GM18502 (cell line): Measurements from ENCODE around the gene SLC2A5.
"Not testable (repeated sequence)": the region's sequence is repeated elsewhere in the genome, so short reads cannot be mapped to it uniquely, and the experiment has no call there.

Experiments
- ATAC-seq: cut with Tn5 transposase; IDR thresholded peaks from one replicate; pipeline ENCODE4 v1.9.1; 2021; ENCODE audit warnings: mild to moderate bottlenecking; ENCODE audit not compliant: unreplicated experiment, poor library complexity

SLC2A5 gene, protein sequence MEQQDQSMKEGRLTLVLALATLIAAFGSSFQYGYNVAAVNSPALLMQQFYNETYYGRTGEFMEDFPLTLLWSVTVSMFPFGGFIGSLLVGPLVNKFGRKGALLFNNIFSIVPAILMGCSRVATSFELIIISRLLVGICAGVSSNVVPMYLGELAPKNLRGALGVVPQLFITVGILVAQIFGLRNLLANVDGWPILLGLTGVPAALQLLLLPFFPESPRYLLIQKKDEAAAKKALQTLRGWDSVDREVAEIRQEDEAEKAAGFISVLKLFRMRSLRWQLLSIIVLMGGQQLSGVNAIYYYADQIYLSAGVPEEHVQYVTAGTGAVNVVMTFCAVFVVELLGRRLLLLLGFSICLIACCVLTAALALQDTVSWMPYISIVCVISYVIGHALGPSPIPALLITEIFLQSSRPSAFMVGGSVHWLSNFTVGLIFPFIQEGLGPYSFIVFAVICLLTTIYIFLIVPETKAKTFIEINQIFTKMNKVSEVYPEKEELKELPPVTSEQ

DNA sequence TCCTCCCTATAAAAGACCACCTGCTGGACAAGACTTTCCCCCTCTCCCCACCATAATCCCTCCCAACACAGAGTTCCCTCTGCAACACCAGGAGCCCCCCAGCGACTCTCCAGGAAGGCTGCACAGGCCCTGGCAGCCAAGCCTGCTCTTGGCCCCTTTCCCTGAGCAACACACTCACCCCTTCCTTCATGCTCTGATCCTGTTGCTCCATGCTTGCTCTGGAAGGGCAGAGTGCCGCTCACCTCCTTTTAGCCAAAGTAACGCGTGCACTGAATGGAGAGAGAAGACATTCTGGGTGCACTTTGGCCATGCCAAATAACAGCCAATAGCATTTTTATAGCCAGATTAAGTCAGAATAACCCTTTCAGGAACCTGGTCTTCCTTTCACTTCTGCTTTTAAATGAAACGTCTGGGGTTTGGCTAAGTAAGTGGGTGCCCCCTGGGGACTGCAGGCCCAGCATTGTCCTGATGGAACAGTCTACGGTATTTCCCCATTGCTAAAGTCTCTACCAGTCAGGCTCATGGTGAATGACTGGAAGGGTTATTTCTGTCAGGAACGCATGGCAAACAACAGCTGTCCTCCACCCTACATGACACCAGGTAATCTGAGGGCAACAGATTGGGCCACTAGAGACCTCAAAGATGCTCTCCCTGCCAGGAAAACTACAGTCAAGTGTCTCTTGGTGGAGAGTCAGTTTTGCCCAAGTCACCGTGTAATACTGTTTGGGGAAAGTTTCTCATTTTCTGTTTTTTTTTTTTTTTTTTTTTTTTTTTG lies at the start of gene SLC2A5:
Gene SLC2A5, minus strand, starts transcription at position 310 of the 775 bp plus-strand sequence. Its CDS starts 99 bp downstream, at position 211.
- peak; percentile 89 for ATAC-seq

DNA sequence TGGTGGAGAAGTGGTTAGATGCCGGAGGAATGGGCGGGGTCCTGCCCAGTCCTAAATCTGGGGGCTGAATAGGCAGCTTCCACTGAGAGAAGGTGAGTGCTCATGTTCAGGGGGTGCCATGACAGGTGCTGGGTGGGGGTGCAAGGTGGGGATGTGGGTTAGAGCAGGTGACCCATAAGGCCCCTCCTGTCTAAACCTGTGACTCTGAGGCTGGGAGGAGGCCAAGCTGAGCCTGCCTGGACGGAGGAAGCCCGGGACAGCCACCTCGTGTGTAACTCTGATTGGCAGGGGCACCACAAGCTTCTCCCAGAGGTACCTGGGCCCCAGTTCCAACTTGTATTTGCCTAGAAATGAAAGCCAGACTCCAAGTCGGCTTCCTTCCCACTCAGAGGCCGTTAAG lies 48.8 kb upstream of the SLC2A5 start:
- ATAC-seq: no peak

DNA sequence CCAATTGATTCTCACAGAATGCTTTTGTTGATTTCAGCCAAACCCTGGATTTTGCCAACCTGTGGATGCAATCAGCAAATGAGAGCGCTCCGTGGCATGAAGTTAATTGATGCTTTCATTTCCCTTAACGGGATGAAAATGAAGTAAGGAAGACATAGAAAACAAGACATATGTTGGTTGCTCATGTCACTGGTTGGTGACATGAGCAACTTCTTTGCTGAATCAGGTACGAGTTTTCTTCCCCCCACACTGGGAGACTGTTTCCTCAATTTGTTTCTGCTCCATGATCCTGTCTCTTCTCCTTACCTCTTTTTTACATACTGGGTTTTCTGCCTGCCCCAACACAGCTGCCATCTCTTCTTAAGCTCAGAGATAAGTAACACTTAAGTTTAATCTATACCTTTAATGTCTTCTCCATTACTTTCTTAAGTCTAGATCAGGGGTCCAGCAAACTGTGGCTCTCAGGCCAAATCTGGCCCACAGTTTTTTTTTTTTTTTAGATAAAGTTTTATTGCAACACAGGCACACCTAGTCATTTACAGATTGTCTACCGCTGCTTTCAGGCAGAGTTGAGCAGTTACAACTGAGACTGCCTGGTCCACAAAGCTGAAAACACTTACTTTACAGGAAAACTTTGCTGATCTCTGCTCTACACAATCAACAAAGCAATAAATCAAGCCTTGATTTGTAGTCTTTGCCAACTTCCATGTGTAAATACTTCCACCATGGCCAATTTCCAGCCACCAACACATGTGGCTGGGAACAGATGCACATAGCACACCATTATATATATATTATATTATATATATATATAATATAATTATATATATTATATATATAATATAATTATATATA lies 46.1 kb upstream of the SLC2A5 start:
- no peak for ATAC-seq

DNA sequence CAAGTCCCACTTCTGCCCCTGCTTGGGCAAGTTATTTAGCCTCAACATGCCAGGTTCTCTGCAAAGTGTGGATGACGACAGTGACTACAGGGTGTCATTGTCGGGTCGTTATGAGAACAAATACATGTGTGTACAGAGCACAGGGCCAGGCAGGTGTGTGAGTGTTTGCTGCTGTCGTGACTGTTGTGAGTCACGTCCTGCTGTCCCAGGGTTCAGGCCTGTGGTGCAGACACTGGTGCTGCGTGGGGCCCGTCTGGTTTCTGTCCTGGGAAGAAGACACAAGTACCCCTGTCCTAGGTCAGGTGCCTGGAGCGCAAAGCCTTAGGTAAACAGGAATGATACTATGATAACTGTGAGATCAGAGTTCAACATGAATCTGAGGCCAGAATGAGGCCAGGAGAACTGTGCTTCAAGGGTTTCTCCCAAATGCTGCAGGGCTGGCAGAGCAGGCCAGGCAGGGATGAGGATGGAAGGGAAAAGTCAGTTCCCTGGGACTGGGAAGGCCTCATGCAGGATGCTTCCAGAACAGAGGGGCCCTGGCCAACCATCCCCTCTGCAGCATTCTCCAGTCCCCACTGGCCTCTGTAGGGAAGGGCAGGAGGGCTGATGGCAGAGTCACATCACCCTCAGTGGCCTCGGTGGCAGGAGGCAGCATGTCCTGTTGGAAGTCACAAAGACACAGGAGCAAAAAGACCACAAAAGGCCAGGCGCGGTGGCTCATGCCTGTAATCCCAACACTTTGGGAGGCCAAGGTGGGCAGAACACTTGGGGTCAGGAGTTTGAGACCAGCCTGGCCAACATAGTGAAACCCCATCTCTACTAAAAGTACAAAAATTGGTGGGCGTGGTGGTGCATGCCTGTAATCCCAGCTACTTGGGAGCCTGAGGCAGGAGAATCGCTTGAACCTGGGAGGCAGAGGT lies 43.8 kb upstream of the SLC2A5 start:
- no peak for ATAC-seq

DNA sequence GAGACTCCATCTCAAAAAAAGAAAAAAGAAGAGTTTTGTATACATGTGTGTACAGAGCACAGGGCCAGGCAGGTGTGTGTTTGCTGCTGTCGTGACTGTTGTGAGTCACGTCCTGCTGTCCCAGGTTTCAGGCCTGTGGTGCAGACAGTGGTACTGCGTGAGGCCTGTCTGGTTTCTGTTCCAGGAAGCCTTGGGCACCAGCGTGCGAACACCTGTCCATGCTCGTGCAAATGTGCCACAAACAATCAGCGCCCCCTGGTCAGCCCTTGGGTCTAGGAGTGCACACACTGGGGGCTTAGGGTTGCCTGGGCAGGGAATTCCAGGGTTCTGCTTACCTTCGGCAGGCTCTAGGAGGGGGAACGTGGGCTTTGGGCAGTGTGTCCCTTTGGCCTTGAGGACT lies 42.5 kb upstream of the SLC2A5 start:
- ATAC-seq: no peak

DNA sequence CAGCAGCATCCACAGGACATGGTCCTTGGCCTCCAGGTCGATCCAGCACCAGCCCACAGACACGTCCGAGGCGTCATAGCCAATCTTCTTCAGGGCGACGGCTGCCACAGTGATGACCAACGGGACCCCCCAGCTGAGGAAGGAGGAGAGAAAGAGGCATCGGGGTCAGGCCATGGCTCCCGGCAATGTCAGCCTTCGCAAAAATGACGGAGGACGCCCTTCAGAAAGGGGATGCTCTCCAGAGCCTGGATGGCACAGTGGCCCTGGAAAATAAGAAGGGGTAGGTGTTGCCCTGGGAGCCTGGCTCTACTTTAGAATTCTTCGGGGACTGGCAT lies 41.9 kb upstream of the SLC2A5 start:
- ATAC-seq: no peak

DNA sequence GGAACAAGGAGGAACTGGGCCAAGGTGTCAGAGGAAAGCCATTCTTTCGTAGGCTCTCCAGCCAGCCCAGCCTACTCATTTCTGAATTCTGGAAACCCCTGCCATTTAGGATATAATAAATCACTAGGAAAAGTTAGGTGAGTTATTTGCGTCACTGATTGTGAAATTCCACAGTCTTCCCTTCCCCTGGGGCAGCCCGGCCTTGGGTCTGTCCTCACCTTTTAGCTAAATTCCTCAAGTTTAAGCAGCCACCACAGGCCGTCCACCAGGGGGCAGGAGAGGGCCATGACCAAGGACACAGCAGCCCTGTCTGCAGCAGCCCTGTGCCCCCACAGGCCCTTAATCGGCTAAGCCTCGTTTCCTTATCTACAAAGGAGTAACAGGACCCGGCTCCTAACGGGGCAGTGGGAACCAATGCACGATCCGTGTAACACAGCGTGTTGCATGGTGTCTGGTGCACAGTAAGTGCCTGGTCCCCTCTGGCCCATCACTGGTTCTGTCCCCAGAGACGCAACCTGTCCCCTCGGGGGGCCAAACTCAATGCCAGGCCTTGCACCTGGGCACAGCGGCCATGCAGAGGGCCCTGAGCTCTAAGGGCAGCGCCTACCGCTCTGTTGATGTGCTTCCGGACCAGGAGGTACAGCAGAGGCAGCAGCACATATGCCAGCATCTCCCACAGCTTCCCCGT lies 41.4 kb upstream of the SLC2A5 start:
- no peak for ATAC-seq

DNA sequence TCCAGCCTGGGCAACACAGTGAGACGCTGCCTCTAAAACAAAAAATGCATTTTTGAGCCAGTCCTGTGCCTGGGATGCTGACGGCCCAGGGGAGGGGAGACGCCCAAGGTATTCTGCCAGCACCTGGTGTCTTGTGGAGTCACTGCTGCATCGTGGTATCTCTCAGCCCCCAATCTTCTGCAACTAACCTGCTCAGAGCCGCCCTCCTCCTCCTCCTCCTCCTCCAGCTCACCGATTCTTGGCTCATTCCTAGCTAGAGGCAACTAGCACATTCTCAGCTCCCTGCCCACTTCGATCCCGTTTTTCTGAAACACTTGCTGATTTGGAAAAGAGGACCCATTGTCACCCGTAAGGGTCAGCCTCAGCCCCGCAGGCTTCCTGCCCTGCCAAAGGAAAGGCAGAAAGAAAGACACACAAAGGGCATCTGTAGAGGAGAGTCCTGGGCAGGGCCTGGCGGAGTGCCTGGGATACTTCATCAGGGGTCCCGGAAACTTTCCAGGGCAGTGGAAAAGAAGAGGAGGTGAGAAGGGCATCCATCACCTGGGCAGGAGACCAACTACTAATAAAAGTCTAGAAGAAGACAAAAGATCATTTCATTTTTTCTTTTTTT lies 38.7 kb upstream of the SLC2A5 start:
- ATAC-seq: no peak

DNA sequence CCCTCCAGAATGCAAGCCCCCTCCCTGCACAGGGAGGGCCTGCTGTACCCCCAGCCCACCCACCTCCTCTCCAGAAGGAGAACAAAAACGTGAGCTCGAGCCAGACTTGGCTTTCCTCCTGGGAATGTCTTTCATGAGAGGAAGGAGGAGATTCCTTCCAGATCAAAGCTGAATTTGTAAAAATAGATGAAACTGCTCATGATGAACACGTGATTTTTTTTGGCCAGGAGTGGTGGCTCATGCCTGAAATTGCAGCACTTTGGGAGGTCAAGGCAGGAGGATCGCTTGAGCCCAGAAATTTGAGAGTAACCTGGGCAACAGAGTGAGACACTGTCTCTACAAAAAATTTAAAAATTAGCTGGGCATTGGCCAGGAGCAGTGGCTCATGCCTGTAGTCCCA lies 37.7 kb upstream of the SLC2A5 start:
- no peak for ATAC-seq

DNA sequence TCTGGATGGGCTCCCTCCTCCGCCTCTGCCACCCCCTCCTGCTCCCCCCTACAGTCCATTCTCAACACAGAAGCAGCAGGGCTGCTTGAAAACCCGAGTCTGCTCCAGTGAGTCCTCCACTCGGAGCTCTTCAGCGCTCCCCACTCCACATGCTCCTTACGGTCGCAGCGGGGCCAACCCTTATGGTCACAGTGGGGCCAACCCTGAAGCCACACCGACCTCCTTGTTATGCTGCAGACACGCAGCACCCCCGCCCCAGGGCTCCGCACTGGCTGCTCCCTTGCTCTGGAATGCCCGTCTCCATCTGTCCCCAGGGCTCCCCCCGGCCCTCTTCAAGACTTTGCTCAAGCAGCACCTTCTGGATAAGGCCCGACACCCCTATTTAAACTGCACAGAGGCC lies 36.9 kb upstream of the SLC2A5 start:
- ATAC-seq: no peak

DNA sequence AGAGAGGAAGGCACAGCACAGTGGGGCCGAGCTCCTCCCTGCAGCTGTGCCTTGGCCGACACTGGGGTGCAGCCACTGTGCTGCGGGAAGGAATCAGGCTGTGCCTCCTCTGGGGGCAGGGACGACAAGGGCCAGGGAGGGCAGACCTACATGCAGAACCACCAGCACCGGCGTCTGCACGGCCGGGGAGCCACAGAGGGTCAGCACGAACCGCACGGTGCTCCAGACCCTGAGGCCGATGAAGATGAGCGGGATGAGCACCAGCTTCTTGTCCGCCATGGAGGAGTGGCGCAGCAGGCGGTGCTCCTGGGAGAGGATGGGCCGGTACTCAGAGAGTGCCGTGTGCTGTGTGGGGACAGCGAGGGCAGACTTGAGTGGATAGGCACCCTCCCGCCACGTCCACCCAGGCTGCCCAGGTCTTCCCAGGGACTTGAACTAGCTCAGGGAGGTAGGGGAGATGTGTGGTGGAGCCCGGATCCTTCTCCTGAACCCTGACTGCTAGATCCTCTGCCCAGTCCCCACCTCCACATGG lies 36.0 kb upstream of the SLC2A5 start:
- no peak for ATAC-seq

DNA sequence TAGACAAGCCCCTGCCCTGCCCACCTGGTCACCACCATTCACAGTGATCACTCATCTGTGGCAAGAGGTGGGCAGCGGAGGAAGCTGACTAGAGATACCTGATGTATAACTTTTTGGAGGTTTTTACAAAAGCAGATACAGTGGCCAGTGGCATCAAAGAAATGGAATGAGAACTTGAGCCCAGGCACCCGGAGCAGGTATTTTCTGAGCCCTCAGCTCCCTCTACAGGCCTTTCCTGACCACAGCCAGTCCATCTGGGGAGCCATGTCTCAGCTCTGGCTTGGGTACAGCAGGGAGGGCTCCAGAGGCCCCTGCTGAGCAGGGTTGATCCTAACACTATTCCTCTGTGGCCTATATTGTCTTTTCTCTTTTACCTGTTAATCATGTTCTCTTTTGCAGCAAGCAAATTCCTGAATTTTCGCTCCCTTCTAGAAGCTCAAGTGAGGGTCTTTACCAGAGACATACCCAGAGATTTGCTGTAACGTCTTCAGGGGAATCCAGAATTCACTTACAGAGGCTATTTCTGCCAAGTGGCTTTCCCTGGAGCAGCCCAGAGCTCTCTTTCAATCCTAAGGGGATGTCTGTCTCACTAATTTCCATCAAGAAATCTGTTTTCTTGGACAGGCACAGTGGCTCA lies 32.2 kb upstream of the SLC2A5 start:
- no peak for ATAC-seq

DNA sequence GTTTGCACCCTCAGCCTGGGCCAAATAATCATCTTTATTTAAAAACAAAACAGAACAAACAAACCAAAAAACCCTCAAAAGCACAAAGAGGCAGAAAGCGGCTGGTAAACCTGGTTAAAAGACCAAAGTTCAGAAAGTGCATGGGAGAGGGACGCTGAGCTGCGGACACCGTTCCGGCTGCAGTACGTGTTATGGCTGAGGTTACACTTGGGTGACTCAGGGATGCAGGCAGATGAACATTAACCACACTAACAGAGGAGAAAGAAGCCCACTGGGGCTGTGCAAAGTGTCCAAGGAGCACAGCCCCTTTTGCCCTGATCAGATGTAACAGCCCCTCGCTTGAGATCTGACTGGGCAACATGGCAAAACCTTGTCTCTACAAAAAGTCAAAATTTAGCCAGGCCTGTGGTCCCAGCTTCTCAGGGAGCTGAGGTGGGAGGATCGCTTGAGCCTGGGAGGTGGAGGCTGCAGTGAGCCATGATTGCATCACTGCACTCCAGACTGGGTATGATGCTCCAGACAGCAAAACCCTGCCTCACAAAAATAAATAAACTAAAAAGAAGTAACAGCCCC lies 31.1 kb upstream of the SLC2A5 start:
- ATAC-seq: no peak

DNA sequence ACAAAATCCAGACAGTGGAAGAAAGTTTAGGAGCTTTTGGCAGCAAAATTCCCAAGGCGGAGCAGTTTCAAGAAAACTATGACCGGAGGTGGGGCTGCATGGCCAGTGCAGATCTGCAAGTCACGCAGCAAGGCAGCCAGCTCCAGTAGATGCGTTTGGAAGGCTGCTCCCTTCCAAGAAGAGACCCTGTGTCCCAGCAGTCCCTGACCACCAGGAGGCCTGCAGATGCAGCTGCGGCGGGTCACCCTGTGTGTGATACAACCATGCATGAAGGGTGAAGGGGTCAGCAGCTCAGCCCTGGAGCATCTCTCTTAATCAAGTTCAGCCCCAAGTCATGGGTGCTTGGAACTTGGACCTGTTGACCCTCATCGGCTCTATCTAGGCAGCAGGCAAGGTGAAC lies 30.1 kb upstream of the SLC2A5 start:
- no peak for ATAC-seq

DNA sequence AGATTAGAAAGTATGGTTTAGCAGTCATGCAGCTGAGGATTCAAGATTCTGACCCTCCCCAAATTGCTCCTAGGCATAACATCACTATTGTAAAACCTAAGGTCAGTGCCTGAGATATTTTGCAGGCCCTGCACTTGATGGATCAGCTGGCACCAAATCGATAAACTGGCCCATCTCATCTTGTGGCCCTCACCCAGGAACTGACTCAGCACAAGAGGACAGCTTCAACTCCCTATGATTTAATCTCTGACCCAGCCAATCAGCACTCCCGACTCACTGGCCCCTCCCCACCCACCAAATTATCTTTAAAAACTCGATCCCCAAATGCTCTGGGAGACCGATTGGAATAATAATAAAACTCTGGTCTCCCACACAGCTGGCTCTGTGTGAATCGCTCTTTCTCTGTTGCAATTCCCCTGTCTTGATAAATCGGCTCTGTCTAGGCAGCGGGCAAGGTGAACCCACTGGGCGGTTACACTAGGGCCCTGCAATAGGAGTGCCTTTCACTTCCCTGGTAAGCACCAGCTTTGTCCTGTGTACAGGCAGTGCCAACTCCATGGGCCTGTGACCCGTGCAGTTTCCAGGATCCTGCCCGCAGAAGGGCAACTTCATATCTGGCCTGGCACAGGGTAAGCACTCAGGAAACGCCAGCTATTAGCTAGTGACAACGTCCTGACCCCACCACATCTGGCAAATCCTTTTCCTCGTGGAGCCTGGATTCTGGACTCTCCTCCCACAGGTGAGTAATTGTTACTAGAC lies 28.7 kb upstream of the SLC2A5 start:
- ATAC-seq: no peak

DNA sequence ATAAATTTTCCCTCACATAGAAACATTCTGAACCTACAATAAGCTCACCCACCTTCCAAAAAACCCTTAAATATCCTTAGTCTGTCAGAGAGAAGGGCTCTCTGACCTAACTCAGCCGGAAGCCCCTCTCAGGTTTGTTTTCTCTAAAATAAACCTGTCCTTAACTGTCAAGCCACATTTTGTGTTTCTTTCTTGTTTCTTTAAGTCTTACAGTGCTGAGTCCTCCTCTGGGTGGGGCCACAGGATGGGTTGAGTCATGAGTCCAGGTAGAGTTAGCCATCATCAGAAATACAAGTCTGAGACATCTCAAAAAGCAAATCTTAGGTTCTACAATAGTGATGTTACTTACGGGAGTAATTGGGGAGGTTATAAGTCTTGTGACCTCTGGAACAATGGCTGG lies 26.4 kb upstream of the SLC2A5 start:
- no peak for ATAC-seq

DNA sequence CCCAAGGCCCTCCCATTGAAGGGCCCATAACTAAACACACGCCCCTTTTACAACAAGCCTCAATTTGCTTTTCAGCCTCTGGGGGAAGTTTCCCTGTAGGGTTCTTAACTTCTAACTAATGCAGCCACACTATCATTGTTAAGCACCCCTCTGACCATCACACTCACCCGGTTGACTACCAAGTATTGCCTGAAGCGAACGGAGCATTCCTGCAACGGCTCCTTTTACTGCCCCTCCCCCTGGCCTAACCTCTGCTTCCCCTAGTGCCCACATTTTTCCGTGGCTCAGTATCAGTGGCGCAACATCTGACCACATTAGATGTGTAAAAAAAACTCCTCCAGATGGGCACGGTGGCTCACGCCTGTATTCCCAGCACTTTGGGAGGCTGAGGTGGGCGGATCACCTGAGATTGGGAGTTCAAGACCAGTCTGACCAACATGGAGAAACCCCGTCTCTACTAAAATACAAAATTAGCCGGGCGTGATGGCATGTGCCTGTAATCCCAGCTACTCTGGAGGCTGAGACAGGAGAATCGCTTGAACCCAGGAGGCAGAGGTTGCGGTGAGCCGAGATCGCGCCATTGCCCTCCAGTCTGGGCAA lies 24.7 kb upstream of the SLC2A5 start:
- ATAC-seq: not testable (repeated sequence)
